Astrocyte of the cerebellum (primary cell): ENCODE results near the gene NFX1.

Experiments
- DNase-seq: peaks from one replicate; pipeline ENCODE4 v3.0.0-alpha.2; 2011; ENCODE audit warnings: low read depth
- H3K4me3 ChIP-seq: 2 replicates; pipeline ENCODE4 v1.5.1; 2011; ENCODE audit warnings: mild to moderate bottlenecking, low read depth, low read length, moderate library complexity
- in situ Hi-C: cut with HindIII; loops from 2 replicates; pipeline ENCODE4 v1.10.0; 2017; ENCODE audit warnings: low sequenced_read_pairs
- TF ChIP-seq, protein P1 (sequence below): IDR thresholded peaks from 2 replicates; pipeline ENCODE4 v1.5.1; 2012; ENCODE audit warnings: low read length, low read depth, moderate library complexity, mild to moderate bottlenecking; ENCODE audit errors: missing control alignments

NFX1 gene

DNA sequence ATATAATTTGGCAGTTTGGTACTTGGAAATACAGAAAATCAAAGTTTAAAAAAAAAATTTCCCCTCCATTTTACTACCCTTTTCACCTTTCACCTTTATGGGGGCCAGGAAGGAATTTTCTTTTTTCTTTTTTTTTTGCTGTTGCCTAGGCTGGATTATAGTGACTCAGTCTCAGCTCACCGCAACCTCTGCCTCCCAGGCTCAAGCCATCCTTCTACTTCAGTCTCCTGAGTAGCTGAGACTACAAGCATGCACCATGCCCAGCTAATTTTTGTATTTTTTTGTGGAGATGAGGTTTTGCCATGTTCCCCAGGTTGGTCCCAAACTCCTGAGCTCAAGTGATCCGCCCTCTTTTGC, 16.4 kb upstream of the NFX1 start:
- no peak for DNase-seq
- H3K4me3 ChIP-seq, result no peak overlapping the region
- in situ Hi-C loops, result no loop called here
- TF ChIP-seq, protein P1, sequence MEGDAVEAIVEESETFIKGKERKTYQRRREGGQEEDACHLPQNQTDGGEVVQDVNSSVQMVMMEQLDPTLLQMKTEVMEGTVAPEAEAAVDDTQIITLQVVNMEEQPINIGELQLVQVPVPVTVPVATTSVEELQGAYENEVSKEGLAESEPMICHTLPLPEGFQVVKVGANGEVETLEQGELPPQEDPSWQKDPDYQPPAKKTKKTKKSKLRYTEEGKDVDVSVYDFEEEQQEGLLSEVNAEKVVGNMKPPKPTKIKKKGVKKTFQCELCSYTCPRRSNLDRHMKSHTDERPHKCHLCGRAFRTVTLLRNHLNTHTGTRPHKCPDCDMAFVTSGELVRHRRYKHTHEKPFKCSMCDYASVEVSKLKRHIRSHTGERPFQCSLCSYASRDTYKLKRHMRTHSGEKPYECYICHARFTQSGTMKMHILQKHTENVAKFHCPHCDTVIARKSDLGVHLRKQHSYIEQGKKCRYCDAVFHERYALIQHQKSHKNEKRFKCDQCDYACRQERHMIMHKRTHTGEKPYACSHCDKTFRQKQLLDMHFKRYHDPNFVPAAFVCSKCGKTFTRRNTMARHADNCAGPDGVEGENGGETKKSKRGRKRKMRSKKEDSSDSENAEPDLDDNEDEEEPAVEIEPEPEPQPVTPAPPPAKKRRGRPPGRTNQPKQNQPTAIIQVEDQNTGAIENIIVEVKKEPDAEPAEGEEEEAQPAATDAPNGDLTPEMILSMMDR, result no peak

DNA sequence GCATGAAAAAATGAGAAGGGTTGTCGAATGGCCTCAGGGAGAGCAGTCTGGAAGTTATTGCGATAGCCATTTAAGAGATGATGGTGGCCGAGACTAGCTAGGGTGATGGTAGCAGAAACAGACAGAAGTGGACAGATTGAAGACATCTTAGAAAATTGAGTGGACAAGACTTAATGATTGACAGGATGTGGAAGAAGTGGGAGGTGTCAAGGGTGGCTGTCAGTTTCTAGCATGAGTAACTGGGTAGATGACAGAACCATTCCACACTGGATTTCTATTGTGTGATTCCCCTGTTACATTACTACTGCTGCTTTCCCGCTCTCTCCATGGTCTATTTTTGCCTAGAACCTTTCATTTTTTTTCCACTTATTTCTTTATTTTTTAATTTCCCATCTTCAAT, 12.8 kb upstream of the NFX1 start:
- in situ Hi-C loops, result loop anchor here (25.0 kb wide), 1 partner anchor 185 kb away; the partner anchor contains the start of gene NOL6
- TF ChIP-seq, protein P1, result no peak
- DNase-seq, result no peak
- H3K4me3 ChIP-seq, result no peak overlapping the region

DNA sequence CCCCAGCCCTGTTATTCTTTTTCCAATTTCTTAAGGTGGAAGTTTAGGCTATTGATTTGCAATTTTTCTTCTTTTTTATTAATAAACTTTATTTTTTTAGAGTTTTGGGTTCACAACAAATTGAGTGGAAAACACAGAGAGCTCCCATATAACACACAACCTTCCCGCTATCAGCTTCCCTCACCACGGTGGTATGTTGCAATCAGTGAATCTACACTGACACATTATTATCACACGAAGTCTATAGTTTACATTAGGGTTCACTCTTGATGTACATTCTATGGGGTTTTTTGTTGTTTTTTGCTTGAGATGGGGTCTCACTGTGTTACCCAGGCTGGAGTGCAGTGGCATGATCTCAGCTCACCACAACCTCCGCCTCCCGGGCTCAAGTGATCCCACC, 4.8 kb upstream of the NFX1 start:
- TF ChIP-seq, protein P1, result no peak
- DNase-seq, result no peak
- in situ Hi-C loops, result loop anchor here (25.0 kb wide), 1 partner anchor 177 kb away; the partner anchor contains the start of gene NOL6
- H3K4me3 ChIP-seq, result no peak overlapping the region

DNA sequence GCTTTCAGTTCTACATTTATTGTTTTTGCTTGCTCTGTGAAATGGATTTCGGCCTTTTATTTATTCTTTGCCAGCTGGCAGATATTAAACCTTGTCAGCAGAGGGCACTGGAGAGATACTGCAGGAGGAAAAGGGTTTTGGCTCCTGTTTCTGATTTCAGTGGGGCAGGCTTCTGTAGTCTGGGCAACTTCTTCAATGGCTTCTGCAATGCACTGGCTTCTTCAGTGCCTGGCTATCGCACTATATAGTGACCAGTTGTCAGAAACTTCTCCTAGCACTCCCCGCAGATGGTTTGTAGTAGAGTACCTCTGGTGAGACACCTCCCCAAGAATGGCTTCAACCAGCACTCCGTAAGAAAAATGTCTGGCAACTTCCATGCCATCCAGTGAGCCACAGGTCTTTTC, 3.2 kb upstream of the NFX1 start:
- peak; percentile 47 for DNase-seq
- in situ Hi-C loops, result loop anchor here (25.0 kb wide), 1 partner anchor 175 kb away; the partner anchor contains the start of gene NOL6
- H3K4me3 ChIP-seq, result no peak overlapping the region
- TF ChIP-seq, protein P1, result peak; percentile 79

DNA sequence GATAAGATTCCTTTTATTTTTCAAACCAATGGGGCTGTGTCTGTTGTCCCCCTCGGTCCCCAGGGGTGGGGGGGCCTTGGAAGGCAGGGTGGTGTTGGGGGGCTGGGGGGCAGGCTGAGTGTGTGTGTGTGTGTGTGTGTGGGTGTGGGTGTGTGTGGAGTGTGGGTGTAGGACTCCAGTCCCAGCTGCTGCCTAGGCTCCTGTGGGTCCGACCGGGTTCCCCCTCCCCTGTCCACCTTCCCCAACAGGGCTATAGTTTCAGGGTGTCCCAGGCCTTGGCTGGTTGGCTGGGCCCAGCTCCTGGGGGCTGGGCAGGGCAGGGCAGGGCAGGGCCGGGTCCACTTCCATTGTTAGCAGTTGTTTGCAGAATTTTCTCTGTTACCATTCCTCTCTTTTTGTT, 2.1 kb upstream of the NFX1 start:
- DNase-seq, result no peak
- TF ChIP-seq, protein P1, result no peak
- in situ Hi-C loops, result loop anchor here (25.0 kb wide), 1 partner anchor 174 kb away; the partner anchor contains the start of gene NOL6
- no peak overlapping the region for H3K4me3 ChIP-seq

DNA sequence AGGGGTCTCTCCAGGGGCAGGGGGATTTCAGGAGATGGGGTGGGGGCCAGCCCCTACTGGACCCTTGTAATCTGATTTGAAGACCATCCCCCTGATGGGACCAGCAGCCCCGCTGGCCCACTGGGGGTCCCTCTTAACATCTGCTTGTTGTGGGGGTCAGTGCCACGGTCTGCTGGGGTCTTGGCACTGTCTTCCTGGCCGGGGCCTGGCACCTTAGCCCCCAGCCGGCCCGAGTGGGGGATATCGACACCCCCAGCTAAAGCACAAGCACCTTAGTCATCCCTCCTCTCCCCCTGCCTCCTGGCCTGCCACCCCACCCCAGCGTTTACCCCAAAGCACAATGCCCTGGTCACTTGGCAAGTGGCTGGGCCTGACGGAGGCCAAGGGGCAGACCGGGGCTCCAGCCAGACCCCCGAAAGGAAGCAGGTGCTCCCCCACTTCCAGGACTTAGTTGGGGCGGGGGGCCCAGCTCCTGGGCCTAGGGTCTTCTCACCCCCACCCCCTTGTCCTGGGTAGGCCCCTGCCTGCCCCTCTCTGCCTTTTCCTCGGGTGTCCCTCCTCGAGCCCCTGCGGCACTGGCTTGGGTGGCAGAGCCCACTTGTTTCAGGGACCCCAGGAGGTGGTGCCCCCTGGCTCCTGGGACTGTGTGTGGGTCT, 1.4 kb upstream of the NFX1 start:
- no peak for DNase-seq
- in situ Hi-C loops, result loop anchor here (25.0 kb wide), 1 partner anchor 173 kb away; the partner anchor contains the start of gene NOL6
- TF ChIP-seq, protein P1, result no peak
- no peak overlapping the region for H3K4me3 ChIP-seq

DNA sequence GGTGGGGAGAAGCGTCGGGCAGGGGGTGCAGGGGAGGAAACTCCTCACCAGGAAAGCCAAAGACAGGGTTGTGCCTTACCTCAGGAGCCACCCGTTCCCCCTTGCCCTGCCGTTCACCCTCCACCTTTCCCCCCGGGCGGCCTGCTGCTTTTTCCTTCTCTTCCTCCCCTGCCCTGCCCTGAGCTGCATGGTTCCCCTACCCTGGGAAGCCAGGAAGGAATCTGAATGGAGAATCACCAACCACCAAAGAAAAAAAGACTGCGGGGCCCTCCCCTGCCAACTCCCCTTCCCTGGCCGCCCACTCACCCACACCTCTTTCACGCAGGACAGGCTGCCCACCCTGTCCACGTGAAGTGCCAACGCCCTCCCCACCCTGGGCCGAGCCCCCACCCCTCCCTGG, 820 bp upstream of the NFX1 start:
- peak overlapping the region; percentile 81 for H3K4me3 ChIP-seq
- in situ Hi-C loops, result loop anchor here (25.0 kb wide), 1 partner anchor 173 kb away; the partner anchor contains the start of gene NOL6
- TF ChIP-seq, protein P1, result no peak
- no peak for DNase-seq
